ENCODE measurements around the gene TAF4. TPM values are rescaled to one million over a fixed set of nuclear protein-coding genes. Genes with fewer than 3 reads are reported as not detected.

Gene TAF4
- total RNA-seq, 1 donor from 2014 or later = 28.4 TPM

- intact Hi-C loops (cut with micrococcal nuclease) = no loop called here
Observed at GRCh38 chr20:61935926-61936700, 129.6 kb downstream of the TAF4 start.

GRCh38 chr20:61934716-61935530 is 130.8 kb downstream of the TAF4 start:
- intact Hi-C loops (cut with micrococcal nuclease) = no loop called here

GRCh38 chr20:61933951-61934715 is 131.5 kb downstream of the TAF4 start:
- intact Hi-C loops (cut with micrococcal nuclease) = no loop called here

GRCh38 chr20:61933481-61933950 is 132.2 kb downstream of the TAF4 start:
- intact Hi-C loops (cut with micrococcal nuclease) = no loop called here

GRCh38 chr20:61932711-61933480 is 132.8 kb downstream of the TAF4 start:
- intact Hi-C loops (cut with micrococcal nuclease) = no loop called here

GRCh38 chr20:61932199-61932592 is 133.5 kb downstream of the TAF4 start:
- intact Hi-C loops (cut with micrococcal nuclease) = no loop called here

- intact Hi-C loops (cut with micrococcal nuclease) = no loop called here
Observed at GRCh38 chr20:61931476-61932198, 134.0 kb downstream of the TAF4 start.

GRCh38 chr20:61930776-61931475 is 134.8 kb downstream of the TAF4 start:
- intact Hi-C loops (cut with micrococcal nuclease) = no loop called here

GRCh38 chr20:61929971-61930666 is 135.6 kb downstream of the TAF4 start:
- intact Hi-C loops (cut with micrococcal nuclease) = no loop called here

GRCh38 chr20:61929561-61929960 is 136.1 kb downstream of the TAF4 start:
- intact Hi-C loops (cut with micrococcal nuclease) = no loop called here

- intact Hi-C loops (cut with micrococcal nuclease) = no loop called here
Observed at GRCh38 chr20:61927826-61928541, 137.7 kb downstream of the TAF4 start.

GRCh38 chr20:61927193-61927825 is 138.4 kb downstream of the TAF4 start:
- intact Hi-C loops (cut with micrococcal nuclease) = no loop called here

- intact Hi-C loops (cut with micrococcal nuclease) = no loop called here
Observed at GRCh38 chr20:61926796-61927192, 138.9 kb downstream of the TAF4 start.

GRCh38 chr20:61926253-61926613 is 139.4 kb downstream of the TAF4 start:
- intact Hi-C loops (cut with micrococcal nuclease) = no loop called here

- intact Hi-C loops (cut with micrococcal nuclease) = no loop called here
Observed at GRCh38 chr20:61925555-61926252, 140.0 kb downstream of the TAF4 start.

GRCh38 chr20:61924858-61925554 is 140.7 kb downstream of the TAF4 start:
- intact Hi-C loops (cut with micrococcal nuclease) = no loop called here
